H1 (cell line): ENCODE measurements around the gene MGAT5. TPM values are rescaled to one million over a fixed set of nuclear protein-coding genes. Genes with fewer than 3 reads are reported as not detected.

Source experiments
- BCL11A ChIP-seq, 2 experiments: IDR thresholded peaks; one replicate each; pipeline ENCODE4 v1.6.1; 2011; ENCODE audit warnings: low read depth in 2 of 2, low read length in 2 of 2, mild to moderate bottlenecking in 2 of 2
- CTBP2 ChIP-seq: IDR thresholded peaks from 2 replicates; pipeline ENCODE4 v1.7.0; 2011; ENCODE audit warnings: borderline replicate concordance, mild to moderate bottlenecking, moderate library complexity, mixed read lengths, low read length; ENCODE audit not compliant: insufficient read depth, insufficient read length
- SP1 ChIP-seq: IDR thresholded peaks from 2 replicates; pipeline ENCODE4 v1.6.1; 2011; ENCODE audit warnings: low read depth, low read length
- TBP ChIP-seq: IDR thresholded peaks from 2 replicates; pipeline ENCODE4 v1.6.1; 2011; ENCODE audit warnings: low read depth, low read length, improper control_type of control experiment
- polyA plus RNA-seq, 7 experiments: library from polyadenylated mRNA; depleted of rRNA in 3 of 7; stranded (reverse) in 5 of 7; unstranded in 2 of 7; fragments of >200 nt in 5 of 7; fragments of 200-250 nt in 2 of 7; gene quantifications; 1 replicate in 5 of 7; 2 replicates in 1 of 7; 4 replicates in 1 of 7; pipeline versions ENCODE4 v1.2.1 to v1.2.3, GENCODE V29; 2011 to 2013; ENCODE audit warnings: missing spikeins in 2 of 7, mixed read lengths in 2 of 7
- total RNA-seq: library from RNA; stranded (reverse); fragmentation: NEBNext Ultra II Directional; extraction: Animal tissue kit (Norgen Biotek cat#: 25700); gene quantifications from 2 replicates; pipeline ENCODE4 v1.2.1, GENCODE V29; 2021
- TF ChIP-seq, protein P1 (sequence below): IDR thresholded peaks from 2 replicates; pipeline ENCODE4 v1.6.1; 2012; ENCODE audit warnings: low read length, inconsistent platforms

MGAT5 gene
- total and polyA plus RNA-seq, 2 of the 8 experiments (the other 6 are each of a cell fraction or from before 2014, with no cell fraction given), result 11.2 to 49.2 TPM

DNA sequence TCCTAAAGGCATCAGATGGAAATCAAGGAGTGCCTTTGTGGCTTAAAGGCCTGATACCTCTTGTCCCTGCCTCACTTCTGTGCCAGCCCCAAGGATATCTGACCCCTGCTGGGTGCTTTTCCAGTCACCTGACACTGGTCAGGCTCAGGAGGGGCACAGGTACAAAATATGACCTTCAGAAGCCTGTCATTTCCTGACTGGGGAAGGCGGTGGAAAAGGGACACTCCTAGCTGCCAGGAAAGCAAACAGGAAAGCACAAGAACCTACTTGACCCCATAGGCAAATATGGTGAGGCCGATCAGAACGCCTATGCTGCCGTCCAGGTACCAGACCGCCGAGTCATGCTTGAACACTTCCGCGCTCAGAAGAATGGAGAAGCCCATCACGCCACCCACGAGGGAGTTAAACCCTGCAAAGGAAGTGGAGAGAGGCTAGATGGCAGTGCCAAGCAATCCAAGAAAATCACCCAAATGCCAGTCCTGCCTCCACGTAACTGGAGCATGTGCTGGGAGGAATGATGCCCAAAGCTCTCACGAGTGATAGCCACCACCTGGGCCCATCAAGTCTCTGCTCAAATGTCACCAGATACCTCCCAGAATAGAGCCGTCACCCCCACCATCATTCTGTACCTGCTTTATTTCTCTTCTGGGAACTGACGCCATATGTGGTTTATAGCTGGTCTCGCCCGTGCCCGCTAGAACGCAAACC is 204.0 kb downstream of the MGAT5 start (continued):
- TF ChIP-seq BCL11A (IDR thresholded peaks at IDR 0.05; ENCODE audit: low read depth in 2 of 2, low read length in 2 of 2) (no peak), CTBP2 (no peak), TBP (no peak), SP1 (no peak)
- TF ChIP-seq, protein P1, sequence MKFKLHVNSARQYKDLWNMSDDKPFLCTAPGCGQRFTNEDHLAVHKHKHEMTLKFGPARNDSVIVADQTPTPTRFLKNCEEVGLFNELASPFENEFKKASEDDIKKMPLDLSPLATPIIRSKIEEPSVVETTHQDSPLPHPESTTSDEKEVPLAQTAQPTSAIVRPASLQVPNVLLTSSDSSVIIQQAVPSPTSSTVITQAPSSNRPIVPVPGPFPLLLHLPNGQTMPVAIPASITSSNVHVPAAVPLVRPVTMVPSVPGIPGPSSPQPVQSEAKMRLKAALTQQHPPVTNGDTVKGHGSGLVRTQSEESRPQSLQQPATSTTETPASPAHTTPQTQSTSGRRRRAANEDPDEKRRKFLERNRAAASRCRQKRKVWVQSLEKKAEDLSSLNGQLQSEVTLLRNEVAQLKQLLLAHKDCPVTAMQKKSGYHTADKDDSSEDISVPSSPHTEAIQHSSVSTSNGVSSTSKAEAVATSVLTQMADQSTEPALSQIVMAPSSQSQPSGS, result no peak
